PC-3 (cell line): ENCODE measurements around the gene SEPTIN11.

Experiments
- EZH2 ChIP-seq: fragments of 300-600 bp; sonication (generic); IDR thresholded peaks from one replicate; pipeline ENCODE4 v1.6.1; 2017; ENCODE audit warnings: antibody characterized with exemption, mild to moderate bottlenecking, low read length; ENCODE audit not compliant: unreplicated experiment
- EZH2phosphoT487 ChIP-seq: fragments of 300-600 bp; sonication (generic); IDR thresholded peaks from 2 replicates; pipeline ENCODE4 v1.6.1; 2018; ENCODE audit warnings: mild to moderate bottlenecking, antibody characterized with exemption, low read length, borderline replicate concordance
- TF ChIP-seq, protein P1 (sequence below): fragments of 300-600 bp; sonication (generic); conservative IDR thresholded peaks from 2 replicates; pipeline ENCODE4 v1.5.1; 2017; ENCODE audit warnings: antibody characterized with exemption, low read depth, mild to moderate bottlenecking, low read length

DNA sequence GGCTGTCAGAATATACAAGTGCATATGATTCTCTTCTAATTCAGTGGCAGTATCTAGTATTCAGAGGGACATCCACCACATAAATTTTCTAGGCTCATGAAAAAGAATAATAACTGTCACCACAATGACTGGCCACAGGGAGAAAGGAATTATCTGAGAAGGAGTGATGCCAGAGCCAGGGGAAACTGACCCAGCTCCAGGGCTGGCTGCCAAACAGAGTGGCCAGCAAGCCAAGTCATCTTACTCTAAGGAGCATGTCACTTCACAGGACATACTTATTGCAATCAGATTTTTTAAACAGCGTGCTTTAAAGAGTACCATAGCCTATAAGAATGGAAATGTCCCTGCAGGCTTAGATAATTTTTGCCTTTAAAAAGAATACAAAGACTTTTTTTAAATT lies 5.8 kb upstream of the SEPTIN11 start:
- TF ChIP-seq EZH2 (no peak), EZH2phosphoT487 (no peak)
- TF ChIP-seq, protein P1, sequence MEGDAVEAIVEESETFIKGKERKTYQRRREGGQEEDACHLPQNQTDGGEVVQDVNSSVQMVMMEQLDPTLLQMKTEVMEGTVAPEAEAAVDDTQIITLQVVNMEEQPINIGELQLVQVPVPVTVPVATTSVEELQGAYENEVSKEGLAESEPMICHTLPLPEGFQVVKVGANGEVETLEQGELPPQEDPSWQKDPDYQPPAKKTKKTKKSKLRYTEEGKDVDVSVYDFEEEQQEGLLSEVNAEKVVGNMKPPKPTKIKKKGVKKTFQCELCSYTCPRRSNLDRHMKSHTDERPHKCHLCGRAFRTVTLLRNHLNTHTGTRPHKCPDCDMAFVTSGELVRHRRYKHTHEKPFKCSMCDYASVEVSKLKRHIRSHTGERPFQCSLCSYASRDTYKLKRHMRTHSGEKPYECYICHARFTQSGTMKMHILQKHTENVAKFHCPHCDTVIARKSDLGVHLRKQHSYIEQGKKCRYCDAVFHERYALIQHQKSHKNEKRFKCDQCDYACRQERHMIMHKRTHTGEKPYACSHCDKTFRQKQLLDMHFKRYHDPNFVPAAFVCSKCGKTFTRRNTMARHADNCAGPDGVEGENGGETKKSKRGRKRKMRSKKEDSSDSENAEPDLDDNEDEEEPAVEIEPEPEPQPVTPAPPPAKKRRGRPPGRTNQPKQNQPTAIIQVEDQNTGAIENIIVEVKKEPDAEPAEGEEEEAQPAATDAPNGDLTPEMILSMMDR, result no peak
